Measurements from ENCODE around the gene RAB31.

The RAB31 gene

DNA sequence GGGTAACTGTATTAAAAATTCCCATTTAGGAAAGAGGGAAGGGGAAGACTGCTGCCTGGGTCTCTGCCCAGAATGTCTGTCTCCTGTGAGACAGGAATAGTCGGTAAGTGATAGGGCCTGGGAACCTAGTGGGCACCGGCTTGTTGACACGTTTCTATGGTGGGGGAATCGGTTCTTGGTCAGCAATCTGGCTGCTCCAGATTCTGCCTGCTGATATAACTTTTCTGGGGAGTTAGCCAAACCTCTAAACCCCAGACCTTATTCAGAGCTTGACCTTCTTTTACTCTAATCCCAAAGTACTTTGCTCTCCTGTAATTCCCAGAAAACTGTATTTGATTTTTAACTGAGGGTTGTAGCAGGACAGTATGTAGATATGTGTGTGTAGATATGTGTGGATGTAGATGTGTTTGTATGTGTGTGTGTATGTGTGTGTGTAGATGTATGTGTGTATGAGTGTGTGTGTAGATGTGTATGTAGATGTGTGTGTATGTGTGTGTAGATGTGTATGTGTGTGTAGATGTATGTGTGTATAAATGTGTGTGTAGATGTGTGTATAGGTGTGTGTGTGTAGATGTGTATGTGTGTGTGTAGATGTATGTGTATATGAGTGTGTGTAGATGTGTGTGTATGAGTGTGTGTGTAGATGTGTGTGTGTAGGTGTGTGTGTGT lies 115.8 kb downstream of the RAB31 start:
- no peak overlapping the region for H3K4me3 ChIP-seq (ENCODE audit: low read length in 2 of 2)

DNA sequence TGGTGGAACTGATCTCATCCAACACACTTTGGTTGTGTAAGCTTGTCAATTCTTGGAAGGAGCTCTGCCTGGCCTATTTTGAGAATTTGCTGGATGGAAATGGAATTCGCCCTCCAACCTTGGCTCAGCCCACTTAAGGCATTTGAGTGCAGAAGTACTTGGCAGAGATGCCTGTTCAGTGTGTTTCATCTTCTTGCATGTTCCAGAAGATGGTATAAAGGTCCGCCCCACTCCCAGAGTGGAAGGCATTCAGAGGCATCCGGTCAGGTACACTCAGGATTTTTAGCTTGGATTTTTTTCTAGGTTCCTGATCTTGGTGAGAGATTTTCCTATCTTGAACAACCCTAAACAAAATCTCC lies 116.4 kb downstream of the RAB31 start:
- Histone ChIP-seq H3K14ac (ENCODE audit: low read length) (no peak overlapping the region), H4K8ac (ENCODE audit: low read depth, low read length) (no peak overlapping the region), H3K27ac (replicated peaks; ENCODE audit: low read length) (no peak overlapping the region), H3K79me1 (ENCODE audit: low read depth, low read length) (no peaks in the 10 kb centered on the region), H3K4me2 (ENCODE audit: insufficient read depth, low read length, poor library complexity, severe bottlenecking) (no peak overlapping the region), H2BK12ac (ENCODE audit: low read length) (no peak overlapping the region), H3K4me3 (ENCODE audit: low read length in 2 of 2) (no peak overlapping the region), H2AFZ (ENCODE audit: low read length) (no peak overlapping the region), H3K9ac (ENCODE audit: low read depth, low read length, poor library complexity) (no peak overlapping the region), H3K4ac (ENCODE audit: low read length) (no peak overlapping the region), H3K4me1 (ENCODE audit: control insufficient read depth in 2 of 2, insufficient read depth in 1 of 2, low read depth in 1 of 2, low read length in 2 of 2) (no peaks in the 10 kb centered on the region), H4K91ac (ENCODE audit: low read depth, low read length, poor library complexity) (no peak overlapping the region), H3K36me3 (replicated peaks in 1 of 2; ENCODE audit: control insufficient read depth in 2 of 2, insufficient read depth in 2 of 2, low read length in 2 of 2) (no peaks in the 10 kb centered on the region), H2BK5ac (ENCODE audit: low read length) (no peak overlapping the region), H3K9me3 (replicated peaks in 1 of 2; ENCODE audit: control insufficient read depth in 2 of 2, insufficient read depth in 1 of 2, low read depth in 1 of 2, low read length in 2 of 2) (peaks cover 0 to 10% of the 10 kb centered on the region in 2 donors), H3K27me3 (ENCODE audit: control insufficient read depth in 3 of 3, insufficient read depth in 3 of 3, low read depth in 1 of 3, low read length in 3 of 3) (no peaks in the 10 kb centered on the region), H2BK15ac (ENCODE audit: low read length) (no peak overlapping the region), H3K18ac (ENCODE audit: low read length) (no peak overlapping the region), H2BK120ac (ENCODE audit: low read depth, low read length) (no peak overlapping the region), H2AK5ac (ENCODE audit: low read depth, low read length) (no peak overlapping the region), H3K23ac (ENCODE audit: low read depth, low read length, poor library complexity) (no peak overlapping the region)
- no CpG with 5 or more reads among the region's 3 CpGs for whole genome bisulfite sequencing, 2 donors (ENCODE audit: extremely low coverage in 2 of 2, insufficient read length in 2 of 2, insufficient replicate concordance in 1 of 2)
- no peak for DNase-seq (ENCODE audit: low spot score)

More for the DNA sequence above, 115.8 kb downstream of the RAB31 start:
- Histone ChIP-seq H3K79me1 (ENCODE audit: low read depth, low read length) (no peaks in the 10 kb centered on the region), H3K9me3 (replicated peaks in 1 of 2; ENCODE audit: control insufficient read depth in 2 of 2, insufficient read depth in 1 of 2, low read depth in 1 of 2, low read length in 2 of 2) (peaks cover 0 to 15% of the 10 kb centered on the region in 2 donors), H2BK120ac (ENCODE audit: low read depth, low read length) (no peak overlapping the region), H2AFZ (ENCODE audit: low read length) (no peak overlapping the region), H3K4me2 (ENCODE audit: insufficient read depth, low read length, poor library complexity, severe bottlenecking) (no peak overlapping the region), H3K4me1 (ENCODE audit: control insufficient read depth in 2 of 2, insufficient read depth in 1 of 2, low read depth in 1 of 2, low read length in 2 of 2) (no peaks in the 10 kb centered on the region), H3K27ac (replicated peaks; ENCODE audit: low read length) (no peak overlapping the region), H3K27me3 (ENCODE audit: control insufficient read depth in 3 of 3, insufficient read depth in 3 of 3, low read depth in 1 of 3, low read length in 3 of 3) (no peaks in the 10 kb centered on the region), H3K18ac (ENCODE audit: low read length) (no peak overlapping the region), H3K9ac (ENCODE audit: low read depth, low read length, poor library complexity) (no peak overlapping the region), H4K91ac (ENCODE audit: low read depth, low read length, poor library complexity) (no peak overlapping the region), H3K36me3 (replicated peaks in 1 of 2; ENCODE audit: control insufficient read depth in 2 of 2, insufficient read depth in 2 of 2, low read length in 2 of 2) (no peaks in the 10 kb centered on the region), H2BK5ac (ENCODE audit: low read length) (no peak overlapping the region), H3K14ac (ENCODE audit: low read length) (no peak overlapping the region), H3K23ac (ENCODE audit: low read depth, low read length, poor library complexity) (no peak overlapping the region), H2BK12ac (ENCODE audit: low read length) (no peak overlapping the region), H3K4ac (ENCODE audit: low read length) (no peak overlapping the region), H2BK15ac (ENCODE audit: low read length) (no peak overlapping the region), H2AK5ac (ENCODE audit: low read depth, low read length) (no peak overlapping the region), H4K8ac (ENCODE audit: low read depth, low read length) (no peak overlapping the region)
- WGBS, 2 donors (ENCODE audit: extremely low coverage in 2 of 2, insufficient read length in 2 of 2, insufficient replicate concordance in 1 of 2) = no CpG with 5 or more reads among the region's 4 CpGs
- no peak for DNase-seq (ENCODE audit: low spot score)

DNA sequence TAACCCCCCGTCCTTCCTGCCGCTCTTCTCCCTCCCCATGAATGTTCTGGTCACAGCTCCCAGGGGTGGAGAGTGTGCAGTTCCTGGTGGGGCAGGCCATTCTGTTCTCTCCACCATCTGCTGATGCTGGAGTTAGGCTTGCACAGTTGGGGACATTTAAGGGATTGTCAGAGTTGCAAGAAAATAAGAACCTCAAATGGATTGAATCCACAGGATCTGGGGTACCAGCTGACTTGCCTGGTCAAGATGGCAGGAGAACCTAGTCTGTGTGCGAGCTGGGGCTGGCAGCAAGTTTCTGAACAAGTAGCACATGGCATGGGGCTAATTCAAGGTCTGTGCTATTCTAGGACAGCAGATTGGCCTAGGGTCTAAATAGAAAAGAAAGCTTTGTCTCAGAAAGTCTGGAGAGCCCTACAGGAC lies 116.9 kb downstream of the RAB31 start:
- Histone ChIP-seq H4K91ac (ENCODE audit: low read depth, low read length, poor library complexity) (no peak overlapping the region), H3K27me3 (ENCODE audit: control insufficient read depth in 3 of 3, insufficient read depth in 3 of 3, low read depth in 1 of 3, low read length in 3 of 3) (no peaks in the 10 kb centered on the region), H4K8ac (ENCODE audit: low read depth, low read length) (no peak overlapping the region), H2BK5ac (ENCODE audit: low read length) (no peak overlapping the region), H2BK15ac (ENCODE audit: low read length) (no peak overlapping the region), H3K18ac (ENCODE audit: low read length) (no peak overlapping the region), H2AK5ac (ENCODE audit: low read depth, low read length) (no peak overlapping the region), H2BK120ac (ENCODE audit: low read depth, low read length) (no peak overlapping the region), H3K9ac (ENCODE audit: low read depth, low read length, poor library complexity) (no peak overlapping the region), H3K4ac (ENCODE audit: low read length) (no peak overlapping the region), H3K36me3 (replicated peaks in 1 of 2; ENCODE audit: control insufficient read depth in 2 of 2, insufficient read depth in 2 of 2, low read length in 2 of 2) (no peaks in the 10 kb centered on the region), H2AFZ (ENCODE audit: low read length) (no peak overlapping the region), H3K14ac (ENCODE audit: low read length) (no peak overlapping the region), H3K79me1 (ENCODE audit: low read depth, low read length) (no peaks in the 10 kb centered on the region), H3K23ac (ENCODE audit: low read depth, low read length, poor library complexity) (peak overlapping the region; percentile 9), H3K4me1 (ENCODE audit: control insufficient read depth in 2 of 2, insufficient read depth in 1 of 2, low read depth in 1 of 2, low read length in 2 of 2) (no peaks in the 10 kb centered on the region), H3K4me2 (ENCODE audit: insufficient read depth, low read length, poor library complexity, severe bottlenecking) (no peak overlapping the region), H3K4me3 (ENCODE audit: low read length in 2 of 2) (no peak overlapping the region), H3K27ac (replicated peaks; ENCODE audit: low read length) (no peak overlapping the region), H3K9me3 (replicated peaks in 1 of 2; ENCODE audit: control insufficient read depth in 2 of 2, insufficient read depth in 1 of 2, low read depth in 1 of 2, low read length in 2 of 2) (peaks cover 0 to 6% of the 10 kb centered on the region in 2 donors), H2BK12ac (ENCODE audit: low read length) (no peak overlapping the region)
- no CpG with 5 or more reads among the region's 3 CpGs for WGBS, 2 donors (ENCODE audit: extremely low coverage in 2 of 2, insufficient read length in 2 of 2, insufficient replicate concordance in 1 of 2)
- no peak for DNase-seq (ENCODE audit: low spot score)

DNA sequence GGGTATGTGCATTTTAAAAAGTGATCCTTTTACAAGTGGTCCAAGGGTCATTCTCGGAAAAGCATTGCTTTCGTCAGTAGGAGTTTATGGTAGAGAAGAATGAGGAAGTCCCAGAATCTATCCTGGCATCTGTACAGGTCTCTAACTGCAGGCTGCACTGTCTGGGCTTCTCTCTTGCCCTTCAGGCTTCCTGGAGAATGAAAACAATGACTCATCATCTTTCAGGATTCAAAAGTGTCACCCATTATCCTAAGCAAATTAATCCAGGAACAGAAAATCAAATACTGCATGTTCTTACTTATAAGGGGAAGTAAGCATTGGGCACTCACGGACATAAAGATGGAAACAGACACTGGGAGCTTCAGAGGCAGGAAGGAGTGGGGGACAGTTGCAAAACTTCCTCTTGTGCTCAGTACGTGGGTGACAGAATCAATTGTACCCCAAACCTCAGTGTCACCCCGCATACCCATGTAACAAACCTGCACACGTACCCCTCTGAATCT lies 117.5 kb downstream of the RAB31 start:
- no peak overlapping the region for H2BK5ac ChIP-seq (ENCODE audit: low read length)
- H4K91ac ChIP-seq (ENCODE audit: low read depth, low read length, poor library complexity) = no peak overlapping the region
- H3K9me3 ChIP-seq (replicated peaks in 1 of 2; ENCODE audit: control insufficient read depth in 2 of 2, insufficient read depth in 1 of 2, low read depth in 1 of 2, low read length in 2 of 2) = peaks cover 0 to 2% of the 10 kb centered on the region in 2 donors
- H4K8ac ChIP-seq (ENCODE audit: low read depth, low read length) = no peak overlapping the region
- no peak overlapping the region for H3K4me2 ChIP-seq (ENCODE audit: insufficient read depth, low read length, poor library complexity, severe bottlenecking)
- no CpG with 5 or more reads among the region's 6 CpGs for WGBS, 2 donors (ENCODE audit: extremely low coverage in 2 of 2, insufficient read length in 2 of 2, insufficient replicate concordance in 1 of 2)
- H3K79me1 ChIP-seq (ENCODE audit: low read depth, low read length) = no peaks in the 10 kb centered on the region
- no peak for DNase-seq (ENCODE audit: low spot score)
- no peaks in the 10 kb centered on the region for H3K36me3 ChIP-seq (replicated peaks in 1 of 2; ENCODE audit: control insufficient read depth in 2 of 2, insufficient read depth in 2 of 2, low read length in 2 of 2)
- no peak overlapping the region for H3K18ac ChIP-seq (ENCODE audit: low read length)
- no peak overlapping the region for H3K9ac ChIP-seq (ENCODE audit: low read depth, low read length, poor library complexity)
- no peak overlapping the region for H2AK5ac ChIP-seq (ENCODE audit: low read depth, low read length)
- no peak overlapping the region for H2BK120ac ChIP-seq (ENCODE audit: low read depth, low read length)
- H3K14ac ChIP-seq (ENCODE audit: low read length) = no peak overlapping the region
- H2AFZ ChIP-seq (ENCODE audit: low read length) = no peak overlapping the region
- no peak overlapping the region for H2BK12ac ChIP-seq (ENCODE audit: low read length)
- no peak overlapping the region for H3K4me3 ChIP-seq (ENCODE audit: low read length in 2 of 2)
- H3K27me3 ChIP-seq (ENCODE audit: control insufficient read depth in 3 of 3, insufficient read depth in 3 of 3, low read depth in 1 of 3, low read length in 3 of 3) = no peaks in the 10 kb centered on the region
- H3K4ac ChIP-seq (ENCODE audit: low read length) = no peak overlapping the region
- H3K4me1 ChIP-seq (ENCODE audit: control insufficient read depth in 2 of 2, insufficient read depth in 1 of 2, low read depth in 1 of 2, low read length in 2 of 2) = no peaks in the 10 kb centered on the region
- H2BK15ac ChIP-seq (ENCODE audit: low read length) = no peak overlapping the region
- no peak overlapping the region for H3K23ac ChIP-seq (ENCODE audit: low read depth, low read length, poor library complexity)
- H3K27ac ChIP-seq (replicated peaks; ENCODE audit: low read length) = no peak overlapping the region
